ENCODE measurements around the gene SEMG2. TPM values are rescaled to one million over a fixed set of nuclear protein-coding genes. Genes with fewer than 3 reads are reported as not detected.

SEMG2 gene
- total RNA-seq, 1 experiment from 2014 or later, result not detected

DNA sequence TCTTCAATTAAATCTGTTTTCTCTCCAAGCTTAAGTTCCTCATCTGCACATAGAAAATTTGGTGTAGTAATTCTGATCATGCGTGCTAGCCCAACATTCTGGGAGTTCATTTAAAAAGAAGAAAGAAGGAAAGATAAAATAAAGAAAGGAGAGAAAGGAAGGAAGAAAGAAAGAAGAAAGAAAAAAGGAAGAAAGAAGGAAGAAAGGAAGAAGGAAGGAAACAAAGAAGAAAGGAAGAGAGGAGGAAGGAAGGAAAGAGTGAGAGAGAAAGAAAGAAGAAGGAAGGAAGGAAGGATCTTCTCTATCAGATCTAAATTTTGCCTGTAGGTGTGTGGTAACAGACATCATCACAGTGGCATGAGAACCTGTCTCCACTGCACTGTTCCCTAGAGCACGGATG lies 17.0 kb downstream of the SEMG2 start:
- Histone ChIP-seq H3K4me2 (no peak overlapping the region), H2AFZ (no peak overlapping the region), H3K9me3 (ENCODE audit: insufficient read depth, low read depth) (peaks cover 13% of the 10 kb centered on the region; the same call in 1 of the 2 replicates), H3K27ac (no peak overlapping the region), H3K4me3 (no peak overlapping the region), H3K36me3 (ENCODE audit: low read depth) (no peaks in the 10 kb centered on the region), H3K27me3 (ENCODE audit: insufficient read depth, low read depth) (no peaks in the 10 kb centered on the region), H3K4me1 (replicated peaks; ENCODE audit: insufficient read depth) (no peaks in the 10 kb centered on the region), H3K9me2 (ENCODE audit: insufficient read depth) (no peaks in the 10 kb centered on the region), H4K20me1 (ENCODE audit: insufficient read depth) (no peaks in the 10 kb centered on the region), H3K79me2 (ENCODE audit: low read depth) (no peaks in the 10 kb centered on the region), H3F3A (ENCODE audit: insufficient read depth, low read depth) (peaks cover 3% of the 10 kb centered on the region; the same call in 1 of the 2 replicates)
- no TSS peak for BruUV-seq (replicated peaks)
- intact Hi-C loops (cut with micrococcal nuclease; ENCODE audit: unreplicated experiment), result no loop called here
- DNase-seq, result no peak
- POLR2A ChIA-PET (ENCODE audit: unreplicated experiment), result no interaction called here
- CTCF ChIA-PET, result interaction anchor here (0.6 kb wide), 1 partner anchor 13 kb away, joined by 3 read pairs; no protein-coding TSS in a partner anchor
- TF ChIP-seq EZH2 (IDR thresholded peaks at IDR 0.05; ENCODE audit: low read depth), result no peak
- TF ChIP-seq, protein P1, sequence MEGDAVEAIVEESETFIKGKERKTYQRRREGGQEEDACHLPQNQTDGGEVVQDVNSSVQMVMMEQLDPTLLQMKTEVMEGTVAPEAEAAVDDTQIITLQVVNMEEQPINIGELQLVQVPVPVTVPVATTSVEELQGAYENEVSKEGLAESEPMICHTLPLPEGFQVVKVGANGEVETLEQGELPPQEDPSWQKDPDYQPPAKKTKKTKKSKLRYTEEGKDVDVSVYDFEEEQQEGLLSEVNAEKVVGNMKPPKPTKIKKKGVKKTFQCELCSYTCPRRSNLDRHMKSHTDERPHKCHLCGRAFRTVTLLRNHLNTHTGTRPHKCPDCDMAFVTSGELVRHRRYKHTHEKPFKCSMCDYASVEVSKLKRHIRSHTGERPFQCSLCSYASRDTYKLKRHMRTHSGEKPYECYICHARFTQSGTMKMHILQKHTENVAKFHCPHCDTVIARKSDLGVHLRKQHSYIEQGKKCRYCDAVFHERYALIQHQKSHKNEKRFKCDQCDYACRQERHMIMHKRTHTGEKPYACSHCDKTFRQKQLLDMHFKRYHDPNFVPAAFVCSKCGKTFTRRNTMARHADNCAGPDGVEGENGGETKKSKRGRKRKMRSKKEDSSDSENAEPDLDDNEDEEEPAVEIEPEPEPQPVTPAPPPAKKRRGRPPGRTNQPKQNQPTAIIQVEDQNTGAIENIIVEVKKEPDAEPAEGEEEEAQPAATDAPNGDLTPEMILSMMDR (conservative IDR thresholded peaks at IDR 0.05), result no peak

DNA sequence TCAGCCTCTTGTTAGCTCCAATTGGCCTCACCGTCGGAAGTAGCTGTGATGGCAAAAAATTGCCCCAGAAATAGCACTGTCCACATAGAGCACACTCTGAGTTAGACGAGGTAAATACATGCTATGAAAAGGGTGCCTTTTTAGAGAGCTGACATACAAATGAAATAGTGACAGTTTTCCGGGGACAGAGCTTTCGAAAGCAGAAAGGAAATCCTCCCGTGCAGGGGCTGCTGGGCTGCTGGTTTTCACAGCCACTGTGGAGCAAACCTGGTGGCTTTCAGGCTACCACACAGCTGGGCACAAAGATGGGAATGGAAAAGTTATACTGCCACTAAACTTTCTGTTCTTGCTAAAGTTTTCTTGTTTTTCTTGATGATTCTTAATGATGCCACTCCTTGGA lies 24.9 kb downstream of the SEMG2 start:
- DNase-seq, result no peak
- H3F3A ChIP-seq (ENCODE audit: insufficient read depth, low read depth), result peaks cover 21% of the 10 kb centered on the region
- peaks cover 29% of the 10 kb centered on the region for H3K4me1 ChIP-seq (replicated peaks; ENCODE audit: insufficient read depth)
- H3K36me3 ChIP-seq (ENCODE audit: low read depth), result peaks cover 33% of the 10 kb centered on the region
- no peaks in the 10 kb centered on the region for H3K9me2 ChIP-seq (ENCODE audit: insufficient read depth)
- no peak overlapping the region for H3K4me3 ChIP-seq
- no TSS peak for BruUV-seq (replicated peaks)
- no peaks in the 10 kb centered on the region for H3K27me3 ChIP-seq (ENCODE audit: insufficient read depth, low read depth)
- no peak overlapping the region for H3K4me2 ChIP-seq
- no peak overlapping the region for H3K27ac ChIP-seq
- no peak overlapping the region for H2AFZ ChIP-seq
- POLR2A ChIA-PET (ENCODE audit: unreplicated experiment), result no interaction called here
- peaks cover 31% of the 10 kb centered on the region for H3K79me2 ChIP-seq (ENCODE audit: low read depth)
- intact Hi-C loops (cut with micrococcal nuclease; ENCODE audit: unreplicated experiment), result no loop called here
- H3K9me3 ChIP-seq (ENCODE audit: insufficient read depth, low read depth), result no peaks in the 10 kb centered on the region
- TF ChIP-seq, protein P1 (conservative IDR thresholded peaks at IDR 0.05), result no peak
- TF ChIP-seq EZH2 (IDR thresholded peaks at IDR 0.05; ENCODE audit: low read depth), result no peak
- CTCF ChIA-PET, result interaction anchor here (0.7 kb wide), 1 partner anchor 44 kb away, joined by 3 read pairs; no protein-coding TSS in a partner anchor
- peaks cover 7% of the 10 kb centered on the region; the same call in 1 of the 2 replicates for H4K20me1 ChIP-seq (ENCODE audit: insufficient read depth)

DNA sequence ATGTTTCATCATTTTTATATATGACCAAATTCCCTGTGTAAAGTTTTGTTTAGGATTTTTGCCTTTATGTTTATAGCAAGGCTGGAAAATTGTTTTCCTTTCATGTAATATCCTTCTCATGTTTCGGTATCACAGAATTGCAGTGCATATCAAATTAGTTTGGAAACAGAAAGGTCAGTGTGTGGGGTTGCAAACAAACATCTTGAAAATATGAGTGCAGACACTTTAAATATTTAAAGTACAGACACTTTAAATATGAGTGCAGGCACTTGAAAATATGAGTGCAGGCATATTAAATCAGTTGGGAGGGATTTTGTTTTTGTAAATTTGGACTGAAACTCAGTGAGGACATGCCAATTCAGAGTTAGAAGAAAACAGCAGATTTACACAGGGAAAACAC lies 26.7 kb downstream of the SEMG2 start:
- BruUV-seq (replicated peaks), result no TSS peak
- H3K9me2 ChIP-seq (ENCODE audit: insufficient read depth), result no peaks in the 10 kb centered on the region
- TF ChIP-seq, protein P1 (conservative IDR thresholded peaks at IDR 0.05), result no peak
- TF ChIP-seq EZH2 (IDR thresholded peaks at IDR 0.05; ENCODE audit: low read depth), result no peak
- H3K9me3 ChIP-seq (ENCODE audit: insufficient read depth, low read depth), result no peaks in the 10 kb centered on the region
- intact Hi-C loops (cut with micrococcal nuclease; ENCODE audit: unreplicated experiment), result no loop called here
- ChIA-PET POLR2A (ENCODE audit: unreplicated experiment) (no interaction called here), CTCF (no interaction called here)
- peaks cover 21% of the 10 kb centered on the region for H3F3A ChIP-seq (ENCODE audit: insufficient read depth, low read depth)
- H3K36me3 ChIP-seq (ENCODE audit: low read depth), result peaks cover 42% of the 10 kb centered on the region
- H3K27ac ChIP-seq, result no peak overlapping the region
- H3K4me1 ChIP-seq (replicated peaks; ENCODE audit: insufficient read depth), result peaks cover 47% of the 10 kb centered on the region
- H3K27me3 ChIP-seq (ENCODE audit: insufficient read depth, low read depth), result no peaks in the 10 kb centered on the region
- H3K4me2 ChIP-seq, result no peak overlapping the region
- DNase-seq, result no peak
- H3K79me2 ChIP-seq (ENCODE audit: low read depth), result peaks cover 48% of the 10 kb centered on the region
- no peak overlapping the region for H3K4me3 ChIP-seq
- no peak overlapping the region for H2AFZ ChIP-seq
- peaks cover 7% of the 10 kb centered on the region; the same call in 1 of the 2 replicates for H4K20me1 ChIP-seq (ENCODE audit: insufficient read depth)

Data from PC-9 (cell line).